SU-DHL-6 (cell line): Measurements from ENCODE around the gene TMEM191B.
"Not testable (repeated sequence)": the region's sequence is repeated elsewhere in the genome, so short reads cannot be mapped to it uniquely, and the experiment has no call there.

ENCODE experiments used
- EZH2phosphoT487 ChIP-seq: fragments of 200-600 bp; sonication (generic), shearing (Covaris generic); conservative IDR thresholded peaks from 2 replicates; pipeline ENCODE4 v1.6.1; 2018; ENCODE audit warnings: mild to moderate bottlenecking, antibody characterized with exemption, low read length, moderate library complexity, mixed read lengths
- TF ChIP-seq, protein P1 (sequence below): fragments of 200-600 bp; sonication (generic); IDR thresholded peaks from one replicate; pipeline ENCODE4 v1.5.1; 2017; ENCODE audit warnings: antibody characterized with exemption, mild to moderate bottlenecking, low read length, moderate library complexity; ENCODE audit not compliant: insufficient read depth, poor library complexity, severe bottlenecking

DNA sequence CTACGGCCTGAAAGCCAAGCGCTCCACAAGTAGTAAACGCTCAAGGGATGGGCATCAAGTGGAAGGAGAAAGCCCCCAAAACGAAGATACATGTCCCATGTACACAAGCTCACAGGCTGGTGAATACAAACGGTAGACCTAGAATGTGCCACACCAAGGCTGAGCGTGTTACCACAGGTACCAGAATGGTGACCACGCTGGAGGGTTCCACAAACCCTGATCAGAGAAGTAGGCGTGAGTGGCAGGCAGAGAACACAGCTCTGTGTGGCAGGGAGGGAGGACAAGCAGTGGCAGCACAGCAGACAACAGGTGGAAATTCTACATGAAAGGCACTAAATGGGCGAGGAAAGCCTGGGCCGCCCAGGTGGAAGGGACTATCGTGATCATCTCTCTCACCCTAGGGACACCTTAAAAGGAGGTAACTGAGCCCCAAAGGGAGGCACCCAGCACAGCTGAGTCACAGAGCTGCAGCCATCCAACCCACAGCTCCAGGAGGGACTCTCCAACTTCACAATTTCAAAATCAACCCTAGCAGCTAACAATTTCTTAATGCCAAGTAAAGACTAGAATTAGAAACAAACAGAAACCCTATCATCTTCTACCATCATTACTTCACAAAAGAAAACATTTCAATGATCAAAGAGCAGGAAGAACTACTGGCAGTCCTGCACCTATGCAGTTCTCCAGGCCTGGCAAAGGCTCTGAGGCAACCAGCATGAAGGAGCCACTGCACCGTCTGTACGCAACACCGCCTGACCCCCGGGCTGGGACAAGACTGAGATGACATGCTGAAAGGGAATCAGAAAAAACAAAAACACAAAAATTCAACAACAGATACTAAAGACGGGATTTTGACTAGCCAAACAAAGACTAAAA, 32.7 kb downstream of the TMEM191B start:
- TF ChIP-seq, protein P1, sequence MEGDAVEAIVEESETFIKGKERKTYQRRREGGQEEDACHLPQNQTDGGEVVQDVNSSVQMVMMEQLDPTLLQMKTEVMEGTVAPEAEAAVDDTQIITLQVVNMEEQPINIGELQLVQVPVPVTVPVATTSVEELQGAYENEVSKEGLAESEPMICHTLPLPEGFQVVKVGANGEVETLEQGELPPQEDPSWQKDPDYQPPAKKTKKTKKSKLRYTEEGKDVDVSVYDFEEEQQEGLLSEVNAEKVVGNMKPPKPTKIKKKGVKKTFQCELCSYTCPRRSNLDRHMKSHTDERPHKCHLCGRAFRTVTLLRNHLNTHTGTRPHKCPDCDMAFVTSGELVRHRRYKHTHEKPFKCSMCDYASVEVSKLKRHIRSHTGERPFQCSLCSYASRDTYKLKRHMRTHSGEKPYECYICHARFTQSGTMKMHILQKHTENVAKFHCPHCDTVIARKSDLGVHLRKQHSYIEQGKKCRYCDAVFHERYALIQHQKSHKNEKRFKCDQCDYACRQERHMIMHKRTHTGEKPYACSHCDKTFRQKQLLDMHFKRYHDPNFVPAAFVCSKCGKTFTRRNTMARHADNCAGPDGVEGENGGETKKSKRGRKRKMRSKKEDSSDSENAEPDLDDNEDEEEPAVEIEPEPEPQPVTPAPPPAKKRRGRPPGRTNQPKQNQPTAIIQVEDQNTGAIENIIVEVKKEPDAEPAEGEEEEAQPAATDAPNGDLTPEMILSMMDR: not testable (repeated sequence)
- not testable (repeated sequence) for TF ChIP-seq EZH2phosphoT487
